Measurements from ENCODE around the gene EIF2B5.

EIF2B5 gene

DNA sequence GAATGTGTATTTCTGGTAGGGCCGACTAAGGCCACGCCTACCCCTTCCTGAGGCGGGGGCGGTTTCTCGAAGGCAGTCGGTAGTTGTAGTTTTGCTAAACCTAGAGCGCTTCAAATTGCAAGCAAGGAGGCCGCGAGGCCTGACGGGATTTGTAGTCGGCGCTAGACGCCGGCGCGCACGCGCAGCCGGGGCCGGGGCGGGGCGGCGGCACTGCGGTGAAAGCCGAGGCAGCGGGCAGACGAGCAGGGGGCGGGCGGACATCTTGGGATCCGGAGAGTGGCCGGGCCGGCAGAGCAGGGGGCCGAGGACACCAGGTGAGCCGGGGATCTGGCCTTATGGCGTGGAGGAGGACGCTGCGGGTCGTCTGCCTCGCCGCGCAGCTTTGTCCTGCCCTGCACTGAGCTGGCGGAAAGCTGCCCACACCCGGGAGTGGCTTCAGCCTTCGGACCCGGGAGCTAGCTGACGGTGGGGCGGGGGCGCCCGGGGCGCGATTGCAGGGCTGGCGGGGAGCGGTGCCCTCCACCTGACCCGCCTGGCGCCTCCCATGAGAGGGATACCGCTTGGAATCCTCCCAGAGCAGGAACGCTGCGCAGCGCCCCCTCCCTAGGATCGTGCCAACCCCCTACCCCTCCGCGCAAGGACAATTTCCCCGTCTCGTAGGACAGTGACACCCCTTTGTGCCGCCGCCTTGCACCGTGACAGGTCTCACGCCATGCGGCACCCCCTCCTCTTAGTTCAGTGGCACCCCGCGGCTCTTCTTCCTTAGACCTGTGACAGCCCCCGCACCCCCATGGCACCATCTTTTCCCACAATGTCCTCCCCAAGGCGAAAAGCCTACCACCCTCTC is 39.7 kb downstream of the EIF2B5 start, which contains the start of gene AP2M1:
Gene AP2M1, plus strand, starts transcription at position 210 of the 847 bp plus-strand sequence. CDS start 2,139 bp downstream, outside the sequence.
- peak; percentile 98 for DNase-seq

DNA sequence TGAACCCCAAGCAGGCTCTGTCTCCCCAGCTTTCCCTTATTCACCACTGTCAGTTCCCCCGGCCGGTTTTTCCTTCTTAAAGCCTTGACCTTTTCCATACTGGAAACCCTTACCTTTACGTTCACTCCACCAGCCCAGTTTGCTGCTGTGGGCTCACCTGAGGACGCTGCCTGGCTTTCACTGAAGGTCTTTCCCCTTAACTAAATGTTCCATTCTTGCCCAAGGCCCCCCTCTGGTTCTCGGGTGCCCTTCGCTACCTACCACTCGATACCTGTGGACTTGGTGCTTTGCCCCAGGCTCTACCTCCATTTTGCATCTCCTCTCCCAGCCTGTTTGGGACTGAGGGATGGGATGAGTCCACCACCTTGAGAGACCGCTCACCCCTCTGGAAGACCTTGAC is 40.3 kb downstream of the EIF2B5 start:
- no peak for DNase-seq

- DNase-seq: no peak
Measured at GRCh38 chr3:184175981-184176376, 40.8 kb downstream of the EIF2B5 start.

- peak; percentile 97 for DNase-seq
Measured at GRCh38 chr3:184176377-184177330, 41.5 kb downstream of the EIF2B5 start.

DNA sequence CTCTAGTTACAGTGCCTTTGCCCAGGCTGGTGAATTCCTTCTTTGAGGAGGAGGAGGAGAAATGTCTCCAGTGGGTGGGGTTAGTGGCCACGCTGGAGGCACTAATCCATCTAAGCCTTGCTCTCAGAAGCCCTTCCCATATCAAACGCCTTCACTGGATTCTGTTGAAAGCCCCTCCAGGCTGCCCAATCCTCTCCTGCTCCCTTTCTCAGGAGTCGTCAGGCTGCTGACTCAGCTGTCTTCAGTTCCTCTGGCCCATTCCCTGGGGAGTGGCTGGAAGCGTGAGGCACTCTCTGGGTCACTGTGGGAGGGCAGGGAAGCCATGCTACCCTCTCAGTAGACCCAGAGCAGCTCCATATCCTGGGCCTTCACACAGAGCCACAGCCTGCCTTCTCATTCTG is 42.2 kb downstream of the EIF2B5 start:
- DNase-seq: peak; percentile 29

GRCh38 chr3:184177767-184178306 is 42.7 kb downstream of the EIF2B5 start:
- no peak for DNase-seq

DNA sequence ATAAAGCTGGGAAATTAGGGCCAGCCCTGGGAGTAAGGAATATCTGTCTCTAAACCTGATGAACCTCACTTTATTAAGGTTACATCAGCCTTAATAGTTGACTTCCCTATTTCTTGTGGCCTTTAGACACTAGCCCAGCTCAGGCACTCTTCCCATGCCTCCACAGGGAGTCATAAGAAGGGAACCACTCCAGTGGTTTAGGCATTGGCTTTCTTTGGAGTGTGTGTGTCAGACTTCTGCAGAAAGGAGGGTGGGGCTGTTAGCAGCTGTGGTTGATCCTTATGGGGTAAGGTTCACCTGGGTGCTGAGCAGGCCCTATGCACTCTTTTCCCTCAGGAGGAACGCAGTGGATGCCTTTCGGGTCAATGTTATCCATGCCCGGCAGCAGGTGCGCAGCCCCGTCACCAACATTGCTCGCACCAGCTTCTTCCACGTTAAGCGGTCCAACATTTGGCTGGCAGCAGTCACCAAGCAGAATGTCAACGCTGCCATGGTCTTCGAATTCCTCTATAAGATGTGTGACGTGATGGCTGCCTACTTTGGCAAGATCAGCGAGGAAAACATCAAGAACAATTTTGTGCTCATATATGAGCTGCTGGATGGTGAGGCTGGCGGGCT is 43.5 kb downstream of the EIF2B5 start:
- DNase-seq: no peak

GRCh38 chr3:184180165-184180564 is 45.0 kb downstream of the EIF2B5 start:
- no peak for DNase-seq

DNA sequence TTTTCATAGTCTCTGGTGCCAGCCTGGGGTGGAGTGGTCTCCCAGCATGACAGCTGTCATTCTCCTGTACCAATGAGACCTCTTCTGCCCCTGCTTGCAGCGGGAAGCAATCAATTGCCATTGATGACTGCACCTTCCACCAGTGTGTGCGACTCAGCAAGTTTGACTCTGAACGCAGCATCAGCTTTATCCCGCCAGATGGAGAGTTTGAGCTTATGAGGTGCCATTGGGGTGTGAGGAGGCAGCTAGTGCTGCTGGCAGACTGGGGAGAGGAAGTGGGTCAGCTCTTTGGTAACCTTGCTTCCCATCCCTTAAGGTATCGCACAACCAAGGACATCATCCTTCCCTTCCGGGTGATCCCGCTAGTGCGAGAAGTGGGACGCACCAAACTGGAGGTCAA is 46.4 kb downstream of the EIF2B5 start:
- no peak for DNase-seq

- DNase-seq: no peak
Measured at GRCh38 chr3:184183679-184184078, 48.5 kb downstream of the EIF2B5 start.

DNA sequence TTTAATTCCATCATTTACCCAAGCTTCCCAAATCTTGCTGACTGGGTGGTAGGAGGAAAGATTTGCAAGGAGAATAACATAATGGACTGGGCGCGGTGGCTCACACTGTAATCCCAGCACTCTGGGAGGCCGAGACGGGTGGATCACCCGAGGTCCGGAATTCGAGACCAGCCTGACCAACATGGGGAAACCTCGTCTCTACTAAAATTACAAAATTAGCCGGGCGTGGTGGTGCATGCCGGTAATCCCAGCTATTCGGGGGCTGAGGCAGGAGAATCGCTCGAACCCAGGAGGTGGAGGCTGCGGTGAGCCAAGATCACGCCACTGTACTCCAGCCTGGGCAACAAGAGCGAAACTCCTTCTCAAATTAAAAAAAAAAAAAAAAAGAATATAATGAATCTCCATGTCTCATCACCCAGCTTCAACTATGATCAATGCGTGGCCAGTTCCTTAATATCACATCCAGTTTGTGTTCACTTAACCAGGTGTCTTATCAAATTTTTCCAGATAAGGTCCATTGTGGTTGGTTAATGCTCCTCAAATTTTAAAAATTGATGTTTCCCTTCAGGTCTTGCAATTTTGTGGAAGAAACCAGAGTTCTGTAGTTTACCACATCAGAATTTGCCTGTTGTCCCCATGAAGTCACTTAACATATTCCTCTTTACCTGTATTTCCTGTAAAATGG is 49.5 kb downstream of the EIF2B5 start:
- no peak for DNase-seq

GRCh38 chr3:184185461-184186183 is 50.5 kb downstream of the EIF2B5 start:
- peak; percentile 99 for DNase-seq

- no peak for DNase-seq
Measured at GRCh38 chr3:184186184-184186901, 51.2 kb downstream of the EIF2B5 start, which contains the start of gene ABCF3. TSS of gene ABCF3 (plus strand) at chr3:184186199. CDS start at chr3:184186208, 9 bp downstream.

DNA sequence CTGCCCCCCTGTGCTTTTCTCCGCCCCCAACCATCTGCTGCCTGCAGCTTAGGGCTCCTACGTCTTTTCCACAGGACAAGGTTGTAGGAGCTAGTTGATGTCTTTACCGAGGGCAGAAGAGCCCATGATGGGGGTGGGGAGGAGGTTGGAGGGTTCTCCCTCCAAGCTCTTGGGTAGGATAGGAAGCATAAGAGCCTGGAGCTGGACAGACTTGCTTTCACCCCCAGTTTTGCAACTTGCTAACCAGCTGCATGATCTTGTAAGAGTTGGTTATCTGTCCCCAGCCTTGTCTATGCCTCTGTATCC is 51.7 kb downstream of the EIF2B5 start:
- DNase-seq: no peak

- no peak for DNase-seq
Measured at GRCh38 chr3:184188080-184188479, 52.9 kb downstream of the EIF2B5 start.

- DNase-seq: no peak
Measured at GRCh38 chr3:184189421-184189820, 54.3 kb downstream of the EIF2B5 start.

GRCh38 chr3:184192889-184193288 is 57.7 kb downstream of the EIF2B5 start:
- no peak for DNase-seq

GRCh38 chr3:184193991-184194539 is 58.9 kb downstream of the EIF2B5 start:
- no peak for DNase-seq

All from T1000 (cell line).